GM21717 (cell line): ENCODE results near the gene RPSA.
"Not testable (repeated sequence)": the region's sequence is repeated elsewhere in the genome, so short reads cannot be mapped to it uniquely, and the experiment has no call there.

ENCODE experiments used
- ATAC-seq: cut with Tn5 transposase; IDR thresholded peaks from one replicate; pipeline ENCODE4 v1.9.1; 2021; ENCODE audit warnings: mild to moderate bottlenecking, moderate library complexity; ENCODE audit not compliant: unreplicated experiment

The RPSA gene

GRCh38 chr3:39388153-39388552 is 18.4 kb upstream of the RPSA start:
- ATAC-seq = no peak

- peak; percentile 82 for ATAC-seq
Measured at GRCh38 chr3:39388741-39389248, 17.7 kb upstream of the RPSA start.

GRCh38 chr3:39390181-39390580 is 16.3 kb upstream of the RPSA start:
- ATAC-seq = no peak

- ATAC-seq = no peak
Measured at GRCh38 chr3:39396690-39397089, 9.8 kb upstream of the RPSA start.

- ATAC-seq = no peak
Measured at GRCh38 chr3:39398700-39399099, 7.8 kb upstream of the RPSA start.

GRCh38 chr3:39401983-39402382 is 4.5 kb upstream of the RPSA start:
- no peak for ATAC-seq

GRCh38 chr3:39404943-39405686 is 1.4 kb upstream of the RPSA start:
- ATAC-seq = no peak

- ATAC-seq = no peak
Measured at GRCh38 chr3:39405687-39406367, 693 bp upstream of the RPSA start.

- ATAC-seq = no peak
Measured at GRCh38 chr3:39407259-39407629, 724 bp downstream of the RPSA start.

- ATAC-seq = no peak
Measured at GRCh38 chr3:39407773-39408492, 1.4 kb downstream of the RPSA start.

GRCh38 chr3:39408493-39409372 is 2.2 kb downstream of the RPSA start:
- no peak for ATAC-seq

- ATAC-seq = no peak
Measured at GRCh38 chr3:39409514-39410136, 3.1 kb downstream of the RPSA start.

GRCh38 chr3:39410893-39411292 is 4.4 kb downstream of the RPSA start:
- no peak for ATAC-seq

- no peak for ATAC-seq
Measured at GRCh38 chr3:39412668-39413260, 6.2 kb downstream of the RPSA start.

- no peak for ATAC-seq
Measured at GRCh38 chr3:39413691-39414420, 7.3 kb downstream of the RPSA start.

GRCh38 chr3:39414421-39414907 is 7.9 kb downstream of the RPSA start:
- ATAC-seq = no peak

GRCh38 chr3:39415302-39415701 is 8.8 kb downstream of the RPSA start:
- ATAC-seq = not testable (repeated sequence)

- no peak for ATAC-seq
Measured at GRCh38 chr3:39415983-39416382, 9.5 kb downstream of the RPSA start.

- not testable (repeated sequence) for ATAC-seq
Measured at GRCh38 chr3:39416998-39417397, 10.5 kb downstream of the RPSA start.
